Lower lobe of right lung (tissue), 2 donors: ENCODE results near the gene LYAR. TPM values are rescaled to one million over a fixed set of nuclear protein-coding genes. Genes with fewer than 3 reads are reported as not detected.
"Not testable (repeated sequence)": the region's sequence is repeated elsewhere in the genome, so short reads cannot be mapped to it uniquely, and the experiment has no call there.

Experiments
- ATAC-seq, 2 donors: fragments of 200-7000 bp; cut with Tn5 transposase; one replicate each; pipeline ENCODE4 v1.9.1; 2020 to 2022; ENCODE audit warnings: mild to moderate bottlenecking in 2 of 2, moderate library complexity in 2 of 2
- DNase-seq: peaks from one replicate; pipeline ENCODE4 v3.0.0-alpha.2; 2020
- H3K27ac ChIP-seq: fragments of 200-600 bp; one replicate; pipeline ENCODE4 v1.8.0; 2022
- H3K27me3 ChIP-seq: fragments of 200-600 bp; one replicate; pipeline ENCODE4 v1.8.0; 2022; ENCODE audit warnings: low read depth
- H3K36me3 ChIP-seq: fragments of 200-600 bp; one replicate; pipeline ENCODE4 v1.8.0; 2022; ENCODE audit warnings: mild to moderate bottlenecking
- H3K4me1 ChIP-seq: fragments of 200-600 bp; one replicate; pipeline ENCODE4 v1.8.0; 2022
- H3K4me3 ChIP-seq: fragments of 200-600 bp; one replicate; pipeline ENCODE4 v1.8.0; 2022; ENCODE audit warnings: mild to moderate bottlenecking
- H3K9me3 ChIP-seq: fragments of 200-600 bp; one replicate; pipeline ENCODE4 v1.8.0; 2022
- CTCF ChIP-seq: fragments of 200-600 bp; IDR thresholded peaks from one replicate; pipeline ENCODE4 v1.8.0; 2022; ENCODE audit warnings: antibody characterized with exemption, mild to moderate bottlenecking
- intact Hi-C: fragments of 100-400 bp; cut with DNase I; formaldehyde crosslinking; loops from one replicate; pipeline ENCODE4 v1.11.0; 2022
- total RNA-seq: library from RNA; stranded (reverse); fragmentation: NEBNext Ultra II Directional; extraction: Animal tissue kit (Norgen Biotek cat#: 25700); gene quantifications from one replicate; pipeline ENCODE4 v1.2.1, GENCODE V29; 2021
- donor health status: DM: no; HTN: yes; CAD: no; lungs with severe emphysema.

The LYAR gene
- total RNA-seq, 1 donor from 2014 or later, result 18.0 TPM

GRCh38 chr4:4249866-4250265, 40.1 kb downstream of the LYAR start:
- ATAC-seq (no peak), DNase-seq (no peak)
- H3K27me3 ChIP-seq, result peaks cover 5% of the 10 kb centered on the region
- no peak overlapping the region for H3K27ac ChIP-seq
- H3K36me3 ChIP-seq, result peaks cover 13% of the 10 kb centered on the region
- H3K4me1 ChIP-seq, result peaks cover 21% of the 10 kb centered on the region
- intact Hi-C loops, result no loop called here
- no peak for TF ChIP-seq CTCF
- H3K4me3 ChIP-seq, result no peak overlapping the region
- no peaks in the 10 kb centered on the region for H3K9me3 ChIP-seq

GRCh38 chr4:4249342-4249741, 40.6 kb downstream of the LYAR start:
- peaks cover 19% of the 10 kb centered on the region for H3K36me3 ChIP-seq
- intact Hi-C loops, H3K27ac ChIP-seq, ATAC-seq, H3K27me3 ChIP-seq, DNase-seq, H3K4me3 ChIP-seq, H3K9me3 ChIP-seq: not testable (repeated sequence)
- peaks cover 21% of the 10 kb centered on the region for H3K4me1 ChIP-seq

GRCh38 chr4:4248885-4249203, 41.1 kb downstream of the LYAR start:
- intact Hi-C loops, result no loop called here
- no peak for TF ChIP-seq CTCF
- H3K4me1 ChIP-seq, result peaks cover 21% of the 10 kb centered on the region
- DNase-seq, result no peak
- no peak for ATAC-seq
- H3K27ac ChIP-seq, result peak overlapping the region; percentile 96
- H3K9me3 ChIP-seq, result no peaks in the 10 kb centered on the region
- peak overlapping the region; percentile 81 for H3K4me3 ChIP-seq
- no peaks in the 10 kb centered on the region for H3K27me3 ChIP-seq
- H3K36me3 ChIP-seq, result peaks cover 24% of the 10 kb centered on the region

GRCh38 chr4:4248029-4248884, 41.7 kb downstream of the LYAR start, which contains the start of gene TMEM128:
TSS of gene TMEM128 (minus strand) at chr4:4248223. CDS start at chr4:4248202, 21 bp downstream.
- Histone ChIP-seq H3K36me3 (peaks cover 29% of the 10 kb centered on the region), H3K4me1 (peaks cover 21% of the 10 kb centered on the region), H3K27ac (peak within 1 kb of the TSS; percentile 96), H3K4me3 (peak within 1 kb of the TSS; percentile 81), H3K9me3 (no peaks in the 10 kb centered on the region), H3K27me3 (no peaks in the 10 kb centered on the region)
- intact Hi-C loops, result no loop called here
- peak; percentile 94 for DNase-seq
- peak; percentile 5 for TF ChIP-seq CTCF
- ATAC-seq, result peak; percentile 96 to 98

- Histone ChIP-seq H3K36me3 (peaks cover 30% of the 10 kb centered on the region), H3K27me3 (no peaks in the 10 kb centered on the region), H3K9me3 (no peaks in the 10 kb centered on the region), H3K27ac (peak overlapping the region; percentile 96), H3K4me1 (peaks cover 17% of the 10 kb centered on the region), H3K4me3 (peak overlapping the region; percentile 81)
- no peak for TF ChIP-seq CTCF
- intact Hi-C loops, result no loop called here
- ATAC-seq (peak in 1 of 2 donors; percentile 7), DNase-seq (no peak)
Measured at GRCh38 chr4:4247696-4248028, 42.3 kb downstream of the LYAR start.

- TF ChIP-seq CTCF, result no peak
- Histone ChIP-seq H3K4me3 (no peak overlapping the region), H3K9me3 (no peaks in the 10 kb centered on the region), H3K4me1 (peaks cover 17% of the 10 kb centered on the region), H3K27ac (no peak overlapping the region), H3K27me3 (no peaks in the 10 kb centered on the region), H3K36me3 (peaks cover 46% of the 10 kb centered on the region)
- ATAC-seq (peak; percentile 5 to 56), DNase-seq (no peak)
- intact Hi-C loops, result no loop called here
Measured at GRCh38 chr4:4245172-4245571, 44.8 kb downstream of the LYAR start.

- H3K27ac ChIP-seq, H3K4me1 ChIP-seq, H3K9me3 ChIP-seq, DNase-seq, ATAC-seq, H3K4me3 ChIP-seq, H3K27me3 ChIP-seq, intact Hi-C loops: not testable (repeated sequence)
- H3K36me3 ChIP-seq, result peaks cover 78% of the 10 kb centered on the region
Measured at GRCh38 chr4:4239551-4239950, 50.4 kb downstream of the LYAR start.
